Right lobe of liver (tissue), 4 donors: ENCODE results near the gene BAIAP2.

Source experiments
- CTCF ChIP-seq, 4 donors: fragments of 200-600 bp in 3 of 4; fragments of 450-650 bp in 1 of 4; IDR thresholded peaks; one replicate each; pipeline versions ENCODE4 v1.5.1 to v1.8.0; 2016 to 2022; ENCODE audit warnings: antibody characterized with exemption in 4 of 4, mild to moderate bottlenecking in 2 of 4
- POLR2A ChIP-seq: fragments of 450-650 bp; IDR thresholded peaks from one replicate; pipeline ENCODE4 v1.6.1; 2017; ENCODE audit warnings: antibody characterized with exemption, mild to moderate bottlenecking
- donor health status: DM: no; HTN: no; CAD: no.
- donor health status: DM: no; HTN: no; CAD: no.
- donor health status: DM: no; HTN: yes; CAD: no.

DNA sequence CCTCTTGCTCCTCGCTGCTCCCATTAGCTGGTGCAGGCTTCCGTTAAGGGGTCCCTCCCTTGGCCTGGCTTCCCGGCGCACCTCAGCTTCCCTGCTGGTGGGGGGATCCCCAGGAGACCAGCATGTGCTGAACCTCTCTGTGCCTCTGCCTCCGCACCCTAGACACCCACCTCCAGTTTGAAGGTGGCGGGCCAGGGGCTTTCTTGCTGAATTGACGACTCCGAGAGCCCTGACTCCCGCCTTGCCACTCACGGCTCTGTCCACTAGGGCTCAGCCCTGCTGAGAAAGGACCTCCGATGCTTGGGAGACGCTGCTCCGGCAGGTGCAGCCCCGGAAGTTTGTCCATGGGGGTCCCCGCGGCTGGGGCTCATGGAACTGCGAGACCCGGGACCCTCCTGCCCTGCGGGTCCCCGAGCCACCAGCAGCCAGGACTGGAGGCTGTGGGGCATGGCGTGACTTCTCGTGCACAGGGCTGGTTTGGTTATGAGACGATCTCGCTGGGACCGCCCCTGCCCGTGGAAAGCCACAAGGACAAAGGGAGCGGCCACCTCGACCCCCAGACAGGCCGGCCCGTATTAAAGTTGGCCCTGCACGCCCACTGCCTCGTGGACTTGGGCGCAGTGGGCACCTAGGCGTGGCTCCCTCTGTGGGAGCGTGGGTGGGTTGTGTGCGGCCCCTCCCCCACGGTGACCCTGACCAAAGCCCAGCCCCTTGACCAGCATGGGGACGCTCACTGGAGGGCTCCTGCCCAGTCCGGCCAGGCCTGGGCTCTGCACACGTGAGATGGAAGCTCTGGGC is 35.2 kb upstream of the BAIAP2 start:
- no peak for TF ChIP-seq CTCF (IDR thresholded peaks at IDR 0.05)
- no peak for TF ChIP-seq POLR2A
